GM21717 (cell line): ENCODE results near the gene MED27.

ENCODE experiments used
- ATAC-seq: cut with Tn5 transposase; IDR thresholded peaks from one replicate; pipeline ENCODE4 v1.9.1; 2021; ENCODE audit warnings: mild to moderate bottlenecking, moderate library complexity; ENCODE audit not compliant: unreplicated experiment

The MED27 gene

DNA sequence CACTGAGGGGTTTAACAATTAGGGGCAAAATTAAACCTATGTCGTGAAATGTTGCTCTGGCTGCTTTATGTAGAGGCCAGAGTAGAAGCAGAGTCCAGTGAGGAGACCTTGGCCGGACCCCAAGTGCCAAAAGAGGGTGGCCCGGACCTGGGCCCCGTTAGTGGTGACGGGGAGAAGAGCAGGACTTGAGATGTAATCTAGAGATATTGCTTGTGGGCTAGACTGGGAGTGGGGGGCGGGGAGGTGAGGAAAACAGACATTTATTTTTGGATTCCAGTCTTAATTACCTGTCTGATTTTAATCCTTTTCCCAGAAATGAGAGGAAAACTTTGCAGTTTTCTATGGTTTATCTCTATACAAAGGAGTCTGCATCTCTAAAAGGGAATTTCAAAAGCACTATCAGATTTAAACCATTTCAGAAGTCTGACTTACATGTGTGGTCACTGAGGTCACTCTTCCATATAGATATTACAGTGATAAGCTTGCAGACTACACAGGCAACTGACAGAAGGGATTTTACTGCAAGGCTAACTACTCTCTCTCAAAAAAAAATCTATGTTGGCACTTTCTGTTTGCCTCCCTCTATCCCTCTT lies 108.1 kb downstream of the MED27 start:
- ATAC-seq: no peak

DNA sequence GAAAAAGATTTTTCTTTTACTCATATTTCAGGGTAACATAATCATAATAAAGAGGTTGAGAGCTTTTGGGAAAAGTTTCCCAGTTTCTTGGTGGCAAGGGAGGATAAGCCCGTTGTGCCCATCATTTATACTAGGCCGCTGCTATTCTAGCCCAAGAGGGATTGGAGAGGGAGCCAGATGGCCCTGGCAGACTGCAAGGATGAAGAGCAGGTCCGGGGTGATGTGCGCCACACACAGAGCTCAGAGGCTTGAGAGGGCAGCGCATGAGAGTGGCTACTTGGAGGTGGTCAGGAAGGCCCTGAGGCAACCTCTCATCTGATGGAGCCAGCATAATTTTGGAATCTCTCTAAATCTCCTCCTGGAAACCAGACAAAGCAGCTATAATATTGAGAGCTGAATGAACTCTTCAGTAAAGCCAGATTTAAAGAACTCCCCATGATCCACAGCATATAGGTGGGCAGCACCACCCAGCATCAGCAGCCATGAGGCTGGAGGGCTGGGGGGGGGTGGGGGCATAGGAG lies 110.1 kb downstream of the MED27 start:
- no peak for ATAC-seq

DNA sequence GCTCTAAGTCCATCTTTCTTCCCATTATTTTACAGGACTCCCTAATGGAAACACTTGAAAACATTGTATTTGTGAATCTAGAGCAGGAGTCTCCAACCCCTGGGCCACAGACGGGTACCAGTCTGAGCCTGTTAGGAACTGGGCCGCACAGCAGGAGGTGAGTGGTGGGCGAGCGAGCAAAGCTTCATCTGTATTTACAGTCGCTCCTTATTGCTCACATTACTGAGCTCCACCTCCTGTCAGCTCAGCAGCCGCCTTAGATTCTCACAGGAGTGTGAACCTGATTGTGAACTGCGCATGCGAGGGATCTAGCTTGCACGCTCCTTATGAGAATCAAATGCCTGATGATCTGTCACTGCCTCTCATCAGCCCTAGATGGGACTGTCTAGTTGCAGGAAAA lies 111.0 kb downstream of the MED27 start:
- ATAC-seq: no peak

DNA sequence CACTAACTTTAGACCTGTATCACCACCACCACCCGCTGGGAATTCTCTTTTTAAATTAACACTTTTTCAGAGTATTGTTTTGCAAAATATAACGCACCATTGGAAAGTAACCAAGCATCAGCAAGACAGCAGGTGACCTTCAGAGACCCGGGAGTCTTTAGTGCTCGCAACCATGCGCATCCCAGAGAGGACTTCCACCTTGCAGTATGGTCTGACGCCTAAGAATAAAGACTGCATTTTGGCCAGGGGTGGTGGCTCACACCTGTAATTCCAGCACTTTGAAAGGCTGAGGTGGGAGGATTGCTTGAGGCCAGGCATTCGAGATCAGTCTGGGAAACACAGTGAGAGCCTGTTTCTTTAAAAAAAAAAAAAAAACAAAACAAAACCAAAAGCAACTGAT lies 113.8 kb downstream of the MED27 start:
- no peak for ATAC-seq

DNA sequence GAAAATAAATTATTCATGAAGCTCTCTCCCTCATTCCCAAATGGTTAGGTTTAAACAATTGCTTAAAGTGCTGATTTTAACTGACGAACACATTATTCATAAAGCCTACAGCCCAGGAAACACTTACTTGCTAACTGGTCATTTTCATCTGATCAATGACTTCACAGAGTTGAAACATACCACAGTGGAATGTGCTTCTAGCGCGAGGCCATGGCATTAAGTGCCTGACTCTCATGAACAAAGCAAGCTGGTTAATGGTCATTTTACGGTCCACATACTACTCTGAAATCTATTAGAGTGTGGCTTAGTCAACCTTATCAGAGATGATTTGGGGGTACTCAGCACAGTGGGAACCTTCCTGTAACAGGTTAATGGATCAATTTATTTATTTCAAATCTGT lies 114.6 kb downstream of the MED27 start:
- no peak for ATAC-seq

DNA sequence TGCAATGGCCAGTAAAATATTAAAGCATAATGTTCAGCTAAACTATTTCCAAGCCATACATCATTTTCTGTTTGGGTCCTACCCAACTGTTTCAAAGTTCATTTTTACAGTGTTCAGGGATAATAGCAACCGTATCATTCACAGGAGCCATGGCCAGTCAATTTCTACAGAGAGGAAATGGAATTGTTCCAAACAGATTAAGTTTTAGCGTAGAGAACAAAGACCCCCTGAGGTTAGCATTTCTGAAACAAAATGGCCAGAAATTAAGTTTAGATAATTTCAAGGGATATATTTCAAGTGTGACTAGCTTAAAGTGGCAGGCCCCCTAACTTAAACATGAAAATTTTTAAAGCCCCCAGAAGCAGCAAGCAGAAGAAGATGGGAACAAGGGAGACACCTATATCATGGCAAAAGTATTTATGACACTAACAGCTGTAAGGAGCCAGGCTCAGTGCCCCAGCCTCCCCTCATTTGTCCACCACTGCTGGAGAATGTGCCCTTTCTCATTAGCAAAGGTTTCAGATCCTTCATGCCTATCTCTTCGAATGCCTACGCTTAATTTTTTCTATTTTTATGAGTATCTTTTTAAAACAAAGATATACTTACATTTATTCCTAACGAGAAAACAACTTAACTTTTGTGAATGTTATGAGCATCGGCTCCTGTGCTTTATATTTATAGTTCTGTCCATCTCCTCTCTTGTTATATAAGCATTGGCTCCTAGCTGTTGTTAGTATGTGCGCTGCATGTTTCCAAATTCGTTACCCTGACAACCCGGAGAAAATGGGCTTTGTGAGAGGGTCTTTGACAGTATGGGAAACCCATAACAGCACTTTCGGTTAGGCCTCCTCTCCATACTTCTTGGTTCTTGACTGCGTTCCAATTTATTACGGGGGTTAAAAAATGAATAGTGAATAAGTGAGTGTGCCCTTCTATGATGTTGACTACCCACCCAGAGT lies 116.3 kb downstream of the MED27 start:
- ATAC-seq: no peak

DNA sequence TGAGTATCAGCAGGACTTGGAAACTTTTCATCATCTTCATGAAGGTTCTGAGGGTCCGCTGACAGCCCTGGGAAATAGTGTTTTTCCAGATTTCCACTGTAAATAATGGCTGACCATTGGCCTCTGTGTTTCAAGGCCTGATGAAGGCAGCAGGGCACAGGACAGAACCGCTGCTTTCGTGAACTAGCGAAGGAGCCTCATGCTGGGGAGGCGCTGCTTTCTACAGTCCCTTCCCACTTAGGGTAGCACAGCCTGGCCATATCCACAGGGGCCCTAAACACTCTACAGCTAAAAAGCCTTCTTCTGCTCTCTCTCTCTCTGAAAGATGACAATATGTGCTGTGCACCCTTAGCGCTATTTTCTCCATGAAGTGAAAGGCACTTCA lies 118.2 kb downstream of the MED27 start:
- ATAC-seq: no peak

DNA sequence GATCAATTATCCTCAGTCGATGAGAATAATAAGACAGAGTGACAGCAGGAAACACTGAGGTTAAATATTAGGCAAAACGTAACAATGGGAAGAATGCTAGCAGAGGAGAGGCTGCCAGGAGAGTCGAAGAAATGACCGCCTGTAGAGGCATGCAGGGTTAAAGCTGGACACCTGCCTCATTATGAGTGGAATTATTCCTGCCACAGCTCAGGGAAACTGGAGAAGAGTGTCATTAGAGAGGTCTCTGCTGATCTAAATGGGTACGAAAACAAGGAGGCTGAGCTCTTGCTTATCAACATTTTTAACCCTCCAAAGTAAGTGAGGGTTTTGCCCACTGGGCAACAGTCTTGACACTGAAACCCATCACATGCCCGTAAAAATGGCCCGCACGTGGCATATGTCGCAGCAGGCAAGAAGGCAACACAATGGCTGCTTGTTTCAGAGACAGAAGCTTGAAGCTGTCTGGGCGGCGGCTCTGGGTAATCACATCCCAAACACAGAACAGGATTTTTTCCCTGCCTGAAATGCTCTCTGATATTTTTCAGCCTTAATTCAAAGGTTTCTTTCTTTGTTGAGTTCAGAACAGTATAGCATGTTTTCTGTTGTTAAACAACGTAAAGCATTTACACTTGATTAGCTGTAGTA lies 118.7 kb downstream of the MED27 start:
- no peak for ATAC-seq

DNA sequence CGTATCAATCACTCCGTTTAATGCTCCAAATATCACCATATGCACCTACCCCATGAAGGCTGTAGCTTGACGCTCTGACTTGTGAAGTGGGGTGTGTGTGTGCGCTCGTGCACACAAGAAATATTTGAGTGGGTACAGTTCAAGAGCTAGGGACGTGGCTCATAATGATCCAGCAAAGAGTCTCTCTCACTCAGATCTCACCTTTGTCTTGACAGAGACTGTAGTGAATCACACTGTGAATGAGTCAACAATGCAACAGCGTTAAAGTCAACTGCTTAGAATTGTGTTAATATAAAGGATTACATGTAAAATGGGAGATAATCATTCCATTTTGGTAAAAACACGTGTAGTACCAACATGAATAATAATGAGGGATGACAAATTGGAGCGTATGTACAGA lies 119.4 kb downstream of the MED27 start:
- no peak for ATAC-seq

DNA sequence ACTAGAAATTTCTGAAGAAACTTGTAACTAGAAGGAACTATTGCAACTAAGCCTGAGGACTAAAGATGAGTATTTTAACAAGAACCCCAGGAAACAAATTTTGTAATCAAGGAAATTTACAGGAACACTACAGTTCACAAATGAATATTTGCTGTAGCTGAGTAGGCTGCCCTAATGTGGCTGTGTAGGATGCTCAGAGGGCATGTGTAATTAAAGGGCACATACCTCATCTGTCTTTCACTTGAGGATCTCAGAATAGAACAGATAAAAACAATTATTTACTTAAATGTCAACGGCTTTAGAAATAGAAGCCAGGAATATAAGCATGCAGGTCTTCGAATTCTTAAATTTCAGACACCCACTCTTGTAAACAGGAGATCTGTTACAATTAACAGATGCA lies 119.8 kb downstream of the MED27 start:
- no peak for ATAC-seq

DNA sequence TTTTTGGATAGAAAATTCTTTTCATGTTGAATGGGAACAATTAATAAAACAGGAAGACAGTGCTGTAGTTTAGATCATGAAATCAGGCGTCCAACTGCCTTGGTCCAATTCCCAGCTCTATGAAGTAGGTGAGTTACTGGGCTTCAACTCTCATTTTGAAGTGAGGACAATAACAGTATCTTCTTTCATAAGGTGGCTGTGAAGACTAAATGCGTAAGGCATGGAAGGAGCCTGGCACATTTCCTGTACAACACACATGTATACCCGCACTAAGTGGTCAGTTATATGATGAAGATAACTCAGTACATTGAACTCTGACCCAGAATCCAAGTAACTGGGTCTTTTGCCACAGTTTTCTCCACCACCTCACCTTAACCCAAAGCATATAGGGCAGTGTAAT lies 120.6 kb downstream of the MED27 start:
- no peak for ATAC-seq

DNA sequence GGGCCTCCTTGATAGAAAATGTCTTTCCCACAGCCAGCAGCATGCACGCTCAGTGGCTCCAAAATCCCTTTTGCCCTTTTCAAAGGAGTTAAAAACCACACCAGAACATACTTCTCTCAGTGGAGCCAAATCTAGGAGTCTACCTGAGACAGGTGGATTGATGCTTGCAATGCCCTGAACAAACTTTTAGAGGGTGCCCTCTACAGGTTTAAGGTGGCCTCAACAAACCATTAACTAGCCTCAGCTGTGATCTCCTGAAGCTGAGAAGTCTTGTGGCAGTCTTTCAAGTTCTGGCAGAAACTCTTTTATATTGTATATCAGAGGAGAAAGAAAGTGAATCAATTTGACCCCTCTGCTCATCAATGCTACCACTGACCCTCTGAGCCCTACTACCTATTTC lies 125.4 kb downstream of the MED27 start:
- no peak for ATAC-seq

DNA sequence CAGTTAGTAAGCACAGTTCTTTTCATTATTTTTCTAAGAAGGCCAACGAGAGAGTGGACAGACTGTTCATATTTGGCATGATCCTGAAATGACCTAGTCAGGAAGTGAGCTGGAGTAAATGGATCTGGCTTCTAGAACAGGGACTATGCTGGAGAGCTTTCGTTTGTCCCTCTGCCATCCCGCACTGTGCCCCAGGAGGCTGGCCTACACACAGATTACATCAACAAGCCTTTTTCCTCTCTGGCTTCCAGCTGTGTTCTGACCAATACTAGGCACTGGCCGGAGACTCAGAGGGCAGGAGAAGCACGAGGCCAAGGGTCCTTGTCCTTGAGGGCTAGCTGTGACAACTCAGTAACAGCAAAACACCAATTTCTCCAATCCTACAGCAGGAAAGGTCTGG lies 127.8 kb downstream of the MED27 start:
- ATAC-seq: no peak

DNA sequence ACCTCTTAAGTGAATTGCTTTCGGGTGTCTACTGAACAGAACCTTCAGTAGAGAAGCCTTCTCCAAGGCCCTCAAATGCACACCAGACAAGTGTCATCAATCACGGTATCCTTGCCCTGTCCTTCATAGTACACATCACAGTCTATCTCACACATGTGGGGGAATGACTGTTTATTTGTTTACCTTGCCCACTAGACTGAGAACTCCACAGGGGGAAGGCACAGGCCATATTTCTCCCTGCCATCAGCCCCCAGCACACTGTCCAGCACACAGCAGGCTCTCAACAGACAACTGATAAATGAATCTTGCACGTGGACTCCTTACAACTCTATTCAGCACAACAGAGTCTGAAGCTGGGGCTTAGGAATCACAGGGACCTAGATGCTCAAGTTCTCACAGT lies 128.5 kb downstream of the MED27 start:
- ATAC-seq: no peak

DNA sequence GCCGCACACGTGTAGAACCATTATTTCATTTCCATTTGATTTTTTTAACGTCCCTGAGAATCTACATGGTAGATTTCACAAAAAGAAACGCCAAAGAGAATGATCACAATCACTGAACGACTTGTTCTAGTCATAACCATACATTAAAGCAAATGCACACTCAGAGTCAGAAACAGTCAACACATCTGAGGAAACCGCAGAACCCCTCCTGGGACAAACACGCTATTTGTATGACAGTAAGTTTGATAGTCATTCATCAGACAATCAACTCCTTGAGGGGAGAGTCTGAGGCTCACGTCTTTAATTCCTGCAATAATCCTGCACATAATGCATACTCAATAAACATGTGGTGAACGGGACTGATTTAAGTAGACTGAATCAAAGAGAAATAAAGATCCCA lies 129.2 kb downstream of the MED27 start:
- no peak for ATAC-seq

DNA sequence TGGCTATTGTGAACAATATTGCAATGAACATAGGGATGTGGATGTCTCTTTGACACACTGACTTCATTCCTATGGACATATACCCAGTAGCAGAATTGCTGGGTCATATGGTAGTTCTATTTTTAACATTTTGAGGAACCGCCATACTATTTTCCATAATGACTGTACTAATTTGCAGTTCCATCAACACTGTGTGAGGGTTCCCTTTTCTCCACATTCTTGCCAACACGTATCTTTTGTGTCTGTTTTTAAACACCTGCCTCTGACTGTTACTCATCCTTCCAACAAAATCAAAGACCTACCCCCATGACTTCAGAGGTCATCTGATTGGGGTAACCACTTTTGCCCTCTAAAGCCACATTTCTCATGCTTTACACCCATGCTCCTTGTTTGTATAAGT lies 133.5 kb downstream of the MED27 start:
- ATAC-seq: no peak

DNA sequence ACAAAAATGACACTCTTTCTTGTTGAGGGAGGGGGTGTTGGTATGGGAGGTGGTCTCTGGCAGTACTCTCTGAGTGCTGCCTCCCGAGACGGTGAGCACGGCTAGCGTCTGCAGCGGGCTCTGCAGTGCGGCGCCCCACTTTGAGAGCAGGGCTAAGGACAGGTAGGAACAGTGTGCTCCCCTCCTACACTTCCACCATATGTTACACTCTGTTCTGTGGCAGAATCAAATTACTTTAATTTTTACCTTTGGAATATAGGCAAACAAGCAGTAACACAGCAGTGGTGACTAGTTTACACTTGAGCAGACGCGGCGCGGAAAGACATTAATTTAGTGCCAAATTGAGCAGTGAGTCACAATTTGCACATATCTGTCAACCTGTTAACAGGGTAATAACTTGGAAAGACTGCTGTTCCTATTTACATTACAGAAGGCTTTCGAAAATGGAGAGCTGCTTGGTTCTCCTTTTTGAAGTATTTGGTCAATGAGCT lies 136.3 kb downstream of the MED27 start:
- ATAC-seq: no peak

DNA sequence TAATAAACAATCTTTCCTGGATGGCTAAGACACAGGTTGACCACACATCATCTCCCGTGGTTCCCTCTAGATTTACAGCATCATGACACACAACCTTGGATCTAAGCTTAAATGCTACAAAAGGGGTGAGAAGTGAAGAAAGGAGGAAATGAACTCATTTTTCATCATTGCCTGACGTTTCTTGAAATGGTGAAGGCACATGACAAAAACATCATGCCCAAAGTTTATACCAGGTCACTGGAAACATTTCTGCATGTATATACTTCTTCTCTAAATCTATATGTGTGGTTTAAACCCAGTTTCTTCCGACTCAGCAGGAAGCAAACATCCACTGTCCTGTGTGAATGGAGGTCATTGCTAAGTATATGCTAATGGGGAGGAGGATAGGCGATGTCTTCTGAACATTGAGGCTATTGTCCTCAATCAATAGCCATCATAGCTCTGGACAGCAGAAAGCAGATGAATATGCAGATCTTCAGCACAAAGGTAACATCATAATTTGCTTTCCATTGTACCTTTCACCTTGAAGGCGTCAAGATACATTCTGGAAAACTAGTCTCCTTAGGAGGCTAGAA lies 137.4 kb downstream of the MED27 start:
- no peak for ATAC-seq

DNA sequence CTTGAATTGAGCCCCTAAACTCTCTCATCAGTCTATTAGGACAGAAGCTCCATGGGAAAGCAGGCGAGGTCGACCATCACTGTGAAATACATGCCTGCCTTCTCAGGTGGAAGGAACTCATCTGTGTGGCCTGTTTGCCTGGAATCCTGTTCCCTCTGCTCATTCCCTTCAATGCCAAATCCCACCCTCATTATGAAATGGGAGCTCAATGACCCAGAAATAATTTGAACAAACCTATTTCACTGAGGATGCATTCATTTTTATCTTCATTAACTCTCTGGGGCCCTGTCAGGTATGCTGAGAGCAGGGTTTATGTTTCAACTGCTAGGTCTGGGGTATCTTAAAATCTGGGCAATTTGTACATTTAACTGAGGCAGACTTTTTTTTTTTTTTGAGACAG lies 142.2 kb downstream of the MED27 start:
- ATAC-seq: no peak

DNA sequence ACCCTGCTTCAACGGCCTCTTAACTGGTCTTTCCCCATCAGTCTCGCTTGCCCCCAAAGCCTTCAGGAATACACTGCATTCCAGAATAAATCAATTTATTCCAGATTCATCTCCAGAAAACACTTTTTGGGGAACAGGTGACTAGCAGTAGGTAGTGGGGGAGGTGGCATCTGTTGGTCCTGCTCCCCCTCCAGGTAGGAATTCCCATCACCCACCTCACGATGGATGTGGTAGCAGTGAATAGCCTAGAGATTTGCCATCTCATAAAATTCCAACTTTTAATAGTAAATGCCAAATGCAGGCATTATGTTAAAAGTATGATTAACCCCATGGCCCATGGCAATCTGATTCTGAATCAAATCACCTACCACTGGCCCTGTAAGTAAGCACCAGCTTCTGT lies 142.7 kb downstream of the MED27 start:
- ATAC-seq: no peak

DNA sequence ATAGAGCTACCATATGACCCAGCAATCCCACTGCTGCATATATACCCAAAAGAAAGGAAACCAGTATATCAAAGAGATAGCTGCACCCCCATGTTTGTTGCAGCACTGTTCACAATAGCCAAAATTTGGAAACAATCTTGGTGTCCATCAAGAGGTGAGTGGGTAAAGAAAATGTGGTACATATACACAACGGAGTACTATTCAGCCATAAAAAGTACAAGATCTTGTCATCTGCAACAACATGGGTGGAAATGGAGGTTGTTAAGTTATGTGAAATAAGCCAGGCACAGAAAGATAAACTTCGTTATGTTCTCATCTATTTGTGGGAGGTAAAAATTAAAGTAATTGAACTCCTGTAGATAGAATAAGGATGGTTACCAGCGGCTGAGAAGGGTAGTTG lies 145.0 kb downstream of the MED27 start:
- no peak for ATAC-seq
